Measurements from ENCODE around the gene UNKL. TPM values are rescaled to one million over a fixed set of nuclear protein-coding genes. Genes with fewer than 3 reads are reported as not detected.
A peak's percentile ranks its signal among the peaks of the same experiment; 100 is the strongest.

UNKL gene
- total RNA-seq, 1 experiment from 2014 or later = 18.8 TPM

GRCh38 chr16:1351215-1351581 is 63.3 kb downstream of the UNKL start:
- H3K4me2 ChIP-seq (ENCODE audit: low read length) = peak overlapping the region; percentile 96
- POLR2A ChIA-PET (ENCODE audit: unreplicated experiment) = interaction anchor here (0.6 kb wide), 1 partner anchor 57 kb away, joined by 3 read pairs; no protein-coding TSS in a partner anchor
- no peaks in the 10 kb centered on the region; the same call in 1 of the 2 replicates for H3K4me1 ChIP-seq (ENCODE audit: insufficient read depth, low read length)
- TF ChIP-seq EZH2phosphoT487 (IDR thresholded peaks at IDR 0.05; ENCODE audit: borderline replicate concordance, low read length) (no peak), CTCF (conservative IDR thresholded peaks at IDR 0.05; ENCODE audit: low read depth, low read length) (no peak), EZH2 (IDR thresholded peaks at IDR 0.05; ENCODE audit: low read length, unreplicated experiment) (no peak)
- no peak overlapping the region for H3K27ac ChIP-seq (ENCODE audit: low read length)
- no peaks in the 10 kb centered on the region for H3K9me3 ChIP-seq (ENCODE audit: low read length)
- H3K9ac ChIP-seq (ENCODE audit: low read length) = peak overlapping the region; percentile 88
- no peaks in the 10 kb centered on the region for H3K27me3 ChIP-seq (ENCODE audit: low read length)
- peak overlapping the region; percentile 98 for H3K4me3 ChIP-seq (ENCODE audit: low read length)
- ATAC-seq = no peak
- intact Hi-C loops (cut with micrococcal nuclease) = no loop called here
- no peaks in the 10 kb centered on the region for H3F3A ChIP-seq (ENCODE audit: low read length, unreplicated experiment)
- BruUV-seq (replicated peaks) = no TSS peak
- H2AFZ ChIP-seq (ENCODE audit: low read length) = peak overlapping the region; percentile 53
- DNase-seq = no peak
- H4K20me1 ChIP-seq (ENCODE audit: low read length) = no peaks in the 10 kb centered on the region
- H3K36me3 ChIP-seq (ENCODE audit: low read depth, low read length) = no peaks in the 10 kb centered on the region
- H3K9me2 ChIP-seq (replicated peaks; ENCODE audit: low read length) = no peaks in the 10 kb centered on the region
- peaks cover 54% of the 10 kb centered on the region for H3K79me2 ChIP-seq (ENCODE audit: low read length)
- CTCF ChIA-PET = no interaction called here

- H2AFZ ChIP-seq (ENCODE audit: low read length) = no peak overlapping the region; the same call in 1 of the 2 replicates
- H3K4me2 ChIP-seq (ENCODE audit: low read length) = peak overlapping the region; percentile 96
- CTCF ChIA-PET = no interaction called here
- no peaks in the 10 kb centered on the region; the same call in 1 of the 2 replicates for H3K4me1 ChIP-seq (ENCODE audit: insufficient read depth, low read length)
- H3K27ac ChIP-seq (ENCODE audit: low read length) = no peak overlapping the region
- H3K9me3 ChIP-seq (ENCODE audit: low read length) = no peaks in the 10 kb centered on the region
- no peaks in the 10 kb centered on the region for H3K9me2 ChIP-seq (replicated peaks; ENCODE audit: low read length)
- POLR2A ChIA-PET (ENCODE audit: unreplicated experiment) = interaction anchor here (0.6 kb wide), 1 partner anchor 57 kb away, joined by 3 read pairs; no protein-coding TSS in a partner anchor
- DNase-seq (no peak), ATAC-seq (peak; percentile 17; the same call in 1 of the 2 replicates)
- H4K20me1 ChIP-seq (ENCODE audit: low read length) = no peaks in the 10 kb centered on the region
- no peaks in the 10 kb centered on the region for H3K36me3 ChIP-seq (ENCODE audit: low read depth, low read length)
- peak overlapping the region; percentile 98 for H3K4me3 ChIP-seq (ENCODE audit: low read length)
- peaks cover 49% of the 10 kb centered on the region for H3K79me2 ChIP-seq (ENCODE audit: low read length)
- intact Hi-C loops (cut with micrococcal nuclease) = no loop called here
- no peaks in the 10 kb centered on the region for H3K27me3 ChIP-seq (ENCODE audit: low read length)
- H3K9ac ChIP-seq (ENCODE audit: low read length) = peak overlapping the region; percentile 88
- no peak for TF ChIP-seq CTCF (conservative IDR thresholded peaks at IDR 0.05; ENCODE audit: low read depth, low read length)
- no peak for TF ChIP-seq EZH2 (IDR thresholded peaks at IDR 0.05; ENCODE audit: low read length, unreplicated experiment)
- TF ChIP-seq EZH2phosphoT487 (IDR thresholded peaks at IDR 0.05; ENCODE audit: borderline replicate concordance, low read length) = no peak
- no TSS peak for BruUV-seq (replicated peaks)
- no peaks in the 10 kb centered on the region for H3F3A ChIP-seq (ENCODE audit: low read length, unreplicated experiment)
Observed at GRCh38 chr16:1350691-1351090, 63.8 kb downstream of the UNKL start.

GRCh38 chr16:1349951-1350350 is 64.6 kb downstream of the UNKL start:
- Histone ChIP-seq H3F3A (ENCODE audit: low read length, unreplicated experiment) (no peaks in the 10 kb centered on the region), H3K27me3 (ENCODE audit: low read length) (no peaks in the 10 kb centered on the region), H3K9me2 (replicated peaks; ENCODE audit: low read length) (no peaks in the 10 kb centered on the region), H3K4me2 (ENCODE audit: low read length) (no peak overlapping the region; the same call in 1 of the 2 replicates), H3K4me1 (ENCODE audit: insufficient read depth, low read length) (no peaks in the 10 kb centered on the region; the same call in 1 of the 2 replicates), H3K9me3 (ENCODE audit: low read length) (no peaks in the 10 kb centered on the region), H2AFZ (ENCODE audit: low read length) (no peak overlapping the region), H4K20me1 (ENCODE audit: low read length) (no peaks in the 10 kb centered on the region), H3K27ac (ENCODE audit: low read length) (no peak overlapping the region), H3K36me3 (ENCODE audit: low read depth, low read length) (no peaks in the 10 kb centered on the region), H3K79me2 (ENCODE audit: low read length) (peaks cover 41% of the 10 kb centered on the region), H3K9ac (ENCODE audit: low read length) (no peak overlapping the region), H3K4me3 (ENCODE audit: low read length) (no peak overlapping the region)
- TSS peak; percentile 39 for BruUV-seq (replicated peaks)
- no peak for TF ChIP-seq EZH2 (IDR thresholded peaks at IDR 0.05; ENCODE audit: low read length, unreplicated experiment)
- TF ChIP-seq CTCF (conservative IDR thresholded peaks at IDR 0.05; ENCODE audit: low read depth, low read length) = no peak
- no peak for TF ChIP-seq EZH2phosphoT487 (IDR thresholded peaks at IDR 0.05; ENCODE audit: borderline replicate concordance, low read length)
- intact Hi-C loops (cut with micrococcal nuclease) = no loop called here
- DNase-seq (no peak), ATAC-seq (no peak)
- ChIA-PET CTCF (no interaction called here), POLR2A (ENCODE audit: unreplicated experiment) (no interaction called here)
